ENCODE measurements around the gene TMED4. TPM values are rescaled to one million over a fixed set of nuclear protein-coding genes. Genes with fewer than 3 reads are reported as not detected.
A peak's percentile ranks its signal among the peaks of the same experiment; 100 is the strongest.

TMED4 gene
- total RNA-seq, 1 donor from 2014 or later, result 69.1 TPM

DNA sequence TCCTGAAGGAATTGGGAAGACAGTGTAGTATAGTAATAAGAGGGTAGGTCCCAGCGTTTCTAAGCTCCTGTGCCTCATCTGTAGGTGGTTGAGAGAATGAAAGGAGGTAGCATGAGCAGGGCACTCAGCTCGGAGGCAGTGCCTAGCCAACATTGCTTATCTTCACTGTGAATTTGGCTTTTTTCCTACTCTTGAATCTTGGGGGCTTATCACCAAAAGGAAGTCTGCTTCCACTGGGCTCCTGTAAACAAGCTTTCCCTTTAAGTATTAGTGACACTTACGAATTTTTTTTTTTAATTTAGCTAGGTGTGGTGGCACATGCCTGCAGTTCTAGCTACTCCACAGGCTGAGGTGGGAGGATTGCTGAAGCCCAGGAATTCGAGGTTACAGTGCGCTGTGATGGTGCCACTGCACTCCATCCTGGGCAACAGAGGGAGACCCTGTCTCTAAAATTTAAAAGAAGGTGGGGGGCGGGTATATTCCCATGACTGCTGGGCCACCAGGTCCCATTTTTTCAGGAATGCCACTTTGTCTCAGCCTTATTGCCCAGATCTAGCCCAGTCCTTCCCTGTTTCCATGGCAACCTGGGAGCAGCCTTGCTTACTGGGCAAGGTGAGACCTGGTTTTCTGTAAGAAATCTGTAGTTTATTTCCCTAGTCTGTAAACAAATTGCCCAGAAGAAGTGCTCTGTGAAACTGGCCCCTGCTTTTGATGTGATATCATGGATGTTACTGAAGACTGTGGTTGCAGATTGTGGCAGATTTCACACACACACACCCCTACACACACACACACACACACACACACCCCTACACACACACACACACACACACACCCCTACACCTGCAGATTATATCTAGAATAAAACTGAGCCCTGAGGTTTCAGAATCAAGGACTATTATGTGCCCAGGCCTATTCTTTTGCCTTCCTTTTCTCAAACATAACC lies 43.8 kb upstream of the TMED4 start:
- intact Hi-C loops (cut with DNase I), result no loop called here
- Histone ChIP-seq H3K27ac (no peak overlapping the region), H3K4me3 (no peak overlapping the region), H3K36me3 (peaks cover 19 to 26% of the 10 kb centered on the region in 2 donors), H3K27me3 (no peaks in the 10 kb centered on the region), H3K9me3 (no peaks in the 10 kb centered on the region), H3K4me1 (no peaks in the 10 kb centered on the region)
- TF ChIP-seq, protein P1, sequence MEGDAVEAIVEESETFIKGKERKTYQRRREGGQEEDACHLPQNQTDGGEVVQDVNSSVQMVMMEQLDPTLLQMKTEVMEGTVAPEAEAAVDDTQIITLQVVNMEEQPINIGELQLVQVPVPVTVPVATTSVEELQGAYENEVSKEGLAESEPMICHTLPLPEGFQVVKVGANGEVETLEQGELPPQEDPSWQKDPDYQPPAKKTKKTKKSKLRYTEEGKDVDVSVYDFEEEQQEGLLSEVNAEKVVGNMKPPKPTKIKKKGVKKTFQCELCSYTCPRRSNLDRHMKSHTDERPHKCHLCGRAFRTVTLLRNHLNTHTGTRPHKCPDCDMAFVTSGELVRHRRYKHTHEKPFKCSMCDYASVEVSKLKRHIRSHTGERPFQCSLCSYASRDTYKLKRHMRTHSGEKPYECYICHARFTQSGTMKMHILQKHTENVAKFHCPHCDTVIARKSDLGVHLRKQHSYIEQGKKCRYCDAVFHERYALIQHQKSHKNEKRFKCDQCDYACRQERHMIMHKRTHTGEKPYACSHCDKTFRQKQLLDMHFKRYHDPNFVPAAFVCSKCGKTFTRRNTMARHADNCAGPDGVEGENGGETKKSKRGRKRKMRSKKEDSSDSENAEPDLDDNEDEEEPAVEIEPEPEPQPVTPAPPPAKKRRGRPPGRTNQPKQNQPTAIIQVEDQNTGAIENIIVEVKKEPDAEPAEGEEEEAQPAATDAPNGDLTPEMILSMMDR (IDR thresholded peaks at IDR 0.05), result no peak
- DNase-seq (ENCODE audit: low spot score in 2 of 2), result no peak

DNA sequence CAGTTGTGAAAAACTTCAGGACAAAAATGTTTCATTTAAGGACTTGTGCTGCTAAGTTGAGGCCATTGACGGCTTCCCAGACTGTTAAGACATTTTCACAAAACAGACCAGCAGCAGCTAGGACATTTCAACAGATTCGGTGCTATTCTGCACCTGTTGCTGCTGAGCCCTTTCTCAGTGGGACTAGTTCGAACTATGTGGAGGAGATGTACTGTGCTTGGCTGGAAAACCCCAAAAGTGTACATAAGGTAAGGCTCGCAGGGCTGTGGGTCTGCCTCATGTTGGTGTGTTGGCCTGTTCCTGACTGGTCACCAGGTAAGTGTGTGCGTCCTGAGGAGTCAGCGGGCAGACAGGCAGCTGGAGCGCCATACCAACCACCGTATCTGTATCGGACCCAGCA lies 42.3 kb upstream of the TMED4 start:
- Histone ChIP-seq H3K9me3 (no peaks in the 10 kb centered on the region), H3K27ac (no peak overlapping the region), H3K36me3 (peaks cover 19 to 26% of the 10 kb centered on the region in 2 donors), H3K4me3 (no peak overlapping the region), H3K4me1 (no peaks in the 10 kb centered on the region), H3K27me3 (no peaks in the 10 kb centered on the region)
- no peak for DNase-seq (ENCODE audit: low spot score in 2 of 2)
- TF ChIP-seq, protein P1 (IDR thresholded peaks at IDR 0.05), result no peak
- intact Hi-C loops (cut with DNase I), result no loop called here

DNA sequence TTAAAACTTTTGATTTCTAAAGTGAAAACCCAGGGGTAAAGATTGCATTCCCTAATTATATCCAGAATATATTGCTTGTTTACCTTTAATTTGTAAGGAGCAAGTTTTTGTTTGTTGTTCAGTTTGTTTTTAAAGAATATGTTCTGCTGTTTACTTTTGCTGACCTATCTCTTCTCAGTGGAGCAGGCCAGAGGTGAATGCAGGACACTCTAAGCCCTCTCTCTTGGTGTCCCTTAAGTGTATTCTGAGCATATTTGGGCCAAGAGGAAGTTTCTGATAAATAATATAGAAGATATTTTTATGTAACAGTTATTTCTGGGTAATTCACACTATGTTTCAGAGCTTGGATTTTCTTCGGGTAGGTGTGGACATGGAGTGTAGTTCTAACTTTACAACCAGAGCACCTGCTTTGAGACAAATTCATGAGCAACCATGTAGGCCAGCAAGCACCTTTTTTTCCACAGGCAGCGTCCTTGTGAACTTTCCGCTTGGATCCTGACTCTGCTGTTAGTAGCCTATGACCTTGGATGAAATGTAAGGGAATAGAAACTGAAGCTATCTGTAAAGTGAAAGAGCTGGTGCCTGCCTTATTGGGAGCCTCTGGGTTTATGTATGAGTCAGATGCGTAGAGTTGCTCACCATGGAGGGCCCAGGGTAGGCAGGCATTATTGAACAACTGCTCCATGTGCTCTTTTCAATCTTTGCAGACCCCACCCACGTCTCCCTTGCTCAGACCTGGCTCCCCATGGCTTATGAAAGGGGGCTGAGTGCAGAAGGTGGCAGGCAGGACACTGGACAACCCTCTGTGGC lies 40.5 kb upstream of the TMED4 start:
- H3K4me3 ChIP-seq, result no peak overlapping the region
- no peaks in the 10 kb centered on the region for H3K4me1 ChIP-seq
- TF ChIP-seq, protein P1 (IDR thresholded peaks at IDR 0.05), result no peak
- intact Hi-C loops (cut with DNase I), result no loop called here
- peaks cover 16 to 22% of the 10 kb centered on the region in 2 donors for H3K36me3 ChIP-seq
- DNase-seq (ENCODE audit: low spot score in 2 of 2), result no peak
- no peaks in the 10 kb centered on the region for H3K27me3 ChIP-seq
- H3K27ac ChIP-seq, result peak overlapping the region in 1 of 2 donors; percentile 3
- H3K9me3 ChIP-seq, result no peaks in the 10 kb centered on the region

DNA sequence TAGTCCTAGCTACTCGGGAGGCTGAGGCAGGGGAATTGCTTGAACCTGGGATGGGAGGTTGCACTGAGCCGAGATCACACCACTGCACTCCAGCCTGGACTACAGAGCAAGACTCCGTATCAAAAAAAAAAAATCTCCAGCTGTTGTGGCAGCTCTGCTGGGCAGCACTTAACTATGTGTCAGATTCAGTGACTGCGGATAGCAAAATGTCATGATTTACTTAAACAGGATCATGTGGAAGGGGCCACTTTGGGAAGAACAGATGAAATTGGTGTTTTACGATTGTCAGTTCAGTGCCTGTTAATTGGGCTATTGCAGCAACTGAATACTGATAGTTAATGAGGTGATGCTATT lies 39.7 kb upstream of the TMED4 start:
- TF ChIP-seq, protein P1 (IDR thresholded peaks at IDR 0.05), result no peak
- peak overlapping the region in 1 of 2 donors; percentile 3 for H3K27ac ChIP-seq
- H3K4me1 ChIP-seq, result no peaks in the 10 kb centered on the region
- no peaks in the 10 kb centered on the region for H3K27me3 ChIP-seq
- intact Hi-C loops (cut with DNase I), result no loop called here
- H3K36me3 ChIP-seq, result peaks cover 13 to 19% of the 10 kb centered on the region in 2 donors
- no peak for DNase-seq (ENCODE audit: low spot score in 2 of 2)
- H3K9me3 ChIP-seq, result no peaks in the 10 kb centered on the region
- H3K4me3 ChIP-seq, result no peak overlapping the region

DNA sequence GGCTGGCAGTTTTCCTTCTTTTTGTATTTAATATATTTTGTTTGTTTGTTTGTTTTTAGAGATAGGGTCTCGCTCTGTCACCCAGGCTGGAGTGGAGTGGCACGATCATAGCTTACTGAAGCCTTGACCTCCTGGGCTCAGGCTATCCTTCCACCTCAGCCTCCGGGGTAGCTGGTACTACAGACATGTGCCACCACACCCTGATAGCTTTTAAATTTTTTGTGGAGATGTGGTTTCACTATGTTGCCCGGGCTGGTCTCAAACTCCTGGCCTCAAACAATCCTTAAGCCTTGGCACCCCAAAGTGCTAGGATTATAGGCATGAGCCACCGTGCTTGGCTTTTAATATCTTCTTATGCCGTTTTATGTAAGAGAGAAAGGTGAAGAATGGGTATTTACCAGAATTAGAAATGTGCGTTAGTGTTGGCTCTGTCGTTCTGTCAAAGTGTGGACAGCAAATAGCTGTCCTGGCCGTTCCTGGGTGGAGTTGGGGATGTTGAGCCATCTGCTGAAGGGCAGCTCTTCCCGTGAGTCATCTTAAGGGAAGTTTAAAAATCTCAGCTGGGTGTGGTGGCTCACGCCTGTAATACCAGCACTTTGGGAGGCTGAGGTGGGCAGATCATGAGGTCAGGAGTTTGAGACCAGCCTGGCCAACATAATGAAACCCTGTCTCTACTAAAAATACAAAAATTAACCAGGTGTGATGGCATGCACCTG lies 39.2 kb upstream of the TMED4 start:
- intact Hi-C loops (cut with DNase I), result no loop called here
- Histone ChIP-seq H3K9me3 (no peaks in the 10 kb centered on the region), H3K27me3 (no peaks in the 10 kb centered on the region), H3K27ac (no peak overlapping the region), H3K36me3 (peaks cover 8 to 14% of the 10 kb centered on the region in 2 donors), H3K4me3 (no peak overlapping the region), H3K4me1 (no peaks in the 10 kb centered on the region)
- TF ChIP-seq, protein P1 (IDR thresholded peaks at IDR 0.05), result no peak
- no peak for DNase-seq (ENCODE audit: low spot score in 2 of 2)
